Activated CD4-positive, CD25-positive, alpha-beta regulatory T cell treated with anti-CD3 and anti-CD28 coated beads, Interleukin-2, amount 50 U/mL, for 16 hours (primary cell): ENCODE results near the gene DIPK1A.
"Not testable (repeated sequence)": the region's sequence is repeated elsewhere in the genome, so short reads cannot be mapped to it uniquely, and the experiment has no call there.

Experiments
- DNase-seq: peaks from one replicate; pipeline ENCODE4 v3.0.0-alpha.2; 2020; ENCODE audit warnings: low read depth, low spot score

DIPK1A gene

DNA sequence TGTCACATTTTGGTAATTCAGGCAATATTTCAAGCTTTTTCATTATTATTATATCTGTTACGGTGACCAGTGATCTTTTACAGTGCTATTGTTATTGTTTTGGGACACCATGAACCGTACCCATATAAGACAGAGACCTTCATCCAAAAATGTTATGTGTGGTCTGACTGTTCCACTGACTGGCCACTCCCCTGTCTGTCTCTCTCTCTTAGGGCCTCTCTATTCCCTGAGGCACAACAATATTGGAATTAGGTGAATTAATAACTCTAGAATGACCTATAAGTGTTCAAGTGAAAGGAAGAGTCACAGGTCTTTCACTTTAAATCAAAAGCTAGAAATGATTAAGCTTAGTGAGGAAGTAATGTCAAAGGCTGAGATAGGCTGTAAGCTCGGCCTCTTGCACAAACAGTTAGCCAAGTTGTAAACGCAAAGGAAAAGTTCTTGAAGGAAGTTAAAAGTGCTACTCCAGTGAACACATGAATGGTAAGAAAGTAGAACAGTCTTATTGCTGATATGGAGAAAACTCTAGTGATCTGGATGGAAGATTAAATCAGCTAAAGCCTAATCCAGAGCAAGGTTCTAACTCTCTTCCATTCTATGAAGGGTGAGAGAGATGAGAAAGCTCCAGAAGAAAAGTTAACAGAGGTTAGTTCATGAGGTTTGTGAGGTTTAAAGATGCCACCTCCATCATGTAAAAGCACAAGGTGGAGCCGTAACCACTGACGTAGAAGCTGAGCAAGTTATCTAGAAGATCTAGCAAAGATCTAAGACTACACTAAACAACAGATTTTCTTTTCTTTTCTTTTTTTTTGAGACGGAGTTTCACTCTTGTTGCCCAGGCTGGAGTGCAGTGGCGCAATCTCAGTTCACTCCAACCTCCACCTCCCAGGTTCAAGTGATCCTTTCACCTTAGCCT is 19.7 kb upstream of the DIPK1A start:
- no peak for DNase-seq

DNA sequence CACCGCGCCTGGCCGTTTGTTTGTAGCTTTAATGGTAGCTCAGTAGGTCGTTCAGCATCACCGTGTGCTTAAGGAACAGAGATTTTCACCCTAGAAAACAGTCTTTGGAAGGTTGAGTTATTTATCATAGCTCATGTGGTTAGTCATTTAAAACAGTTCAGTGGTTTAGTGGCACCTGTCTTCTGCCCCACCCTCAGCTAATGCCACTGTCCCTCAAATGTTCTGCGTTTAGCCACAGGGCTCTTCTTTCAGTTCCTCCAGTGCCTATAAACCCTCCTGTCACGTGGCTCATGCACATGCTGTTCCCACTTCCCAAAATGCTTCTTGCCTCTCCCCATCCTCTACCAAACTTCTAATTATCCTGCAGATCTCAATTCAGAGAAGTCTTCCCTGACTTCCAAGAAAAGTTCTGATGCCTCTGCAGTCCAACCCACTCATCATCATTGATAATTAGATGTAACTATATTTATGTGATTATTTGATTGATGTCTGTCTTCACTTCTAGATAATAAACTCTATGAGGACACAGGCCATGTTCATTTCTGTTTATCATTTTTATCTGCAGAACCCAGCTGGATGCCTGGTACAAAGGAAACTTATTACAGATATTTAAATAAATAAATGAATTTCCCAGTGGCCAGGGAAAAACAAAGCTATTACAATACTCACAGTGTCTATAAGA is 14.4 kb upstream of the DIPK1A start:
- no peak for DNase-seq

DNA sequence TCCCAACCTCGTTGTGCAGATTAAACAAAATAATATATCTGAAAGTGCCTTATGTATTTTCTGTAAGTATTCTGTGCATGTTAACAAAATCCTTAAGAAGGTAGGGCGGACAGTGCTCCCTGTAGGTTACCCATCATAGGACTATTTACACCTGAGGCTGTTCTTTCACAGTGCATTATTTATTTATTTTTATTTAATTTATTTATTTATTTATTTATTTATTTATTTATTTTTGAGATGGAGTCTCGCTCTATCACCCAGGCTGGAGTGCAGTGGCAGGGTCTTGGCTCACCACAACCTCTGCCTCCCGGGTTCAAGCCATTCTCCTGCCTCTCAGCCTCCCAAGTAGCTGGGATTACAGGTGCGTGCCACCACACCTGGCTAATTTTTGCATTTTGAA is 12.8 kb upstream of the DIPK1A start:
- DNase-seq = not testable (repeated sequence)

GRCh38 chr1:92973203-92973897 is 12.1 kb upstream of the DIPK1A start:
- DNase-seq = no peak

DNA sequence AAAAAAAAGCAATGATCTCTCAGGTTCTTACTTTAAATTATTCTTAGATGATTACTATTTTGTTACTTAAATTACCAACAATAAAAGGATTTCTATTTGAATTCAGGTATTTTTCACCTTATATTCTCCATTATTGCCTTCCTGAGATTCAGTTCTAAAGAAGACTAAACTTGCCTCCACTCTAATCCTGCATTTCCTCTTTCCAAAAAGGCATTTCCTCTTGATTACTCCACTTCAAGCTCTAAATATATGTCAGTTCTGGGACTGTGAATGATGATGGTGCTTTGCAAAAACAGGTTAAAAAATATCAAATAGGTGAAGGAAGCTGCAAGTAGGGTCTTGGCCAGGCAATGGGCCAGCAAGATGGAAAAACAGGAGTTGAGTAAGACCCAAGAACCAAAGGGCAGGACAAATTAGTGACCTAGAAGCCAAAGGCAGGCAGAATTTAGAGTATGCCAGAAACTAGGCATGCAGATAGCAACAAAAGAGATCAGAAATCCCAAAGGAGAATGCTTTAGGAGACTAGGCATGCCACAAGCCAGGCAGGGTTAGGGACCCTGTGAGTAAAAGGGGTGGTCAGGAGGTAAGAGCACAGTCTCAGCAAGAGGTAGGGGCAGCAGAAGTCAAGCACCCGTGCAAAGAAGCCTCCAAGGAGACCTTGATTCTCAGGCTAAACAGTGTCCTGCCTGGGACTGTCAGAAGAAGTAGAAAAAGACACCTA is 11.3 kb upstream of the DIPK1A start:
- DNase-seq = no peak

DNA sequence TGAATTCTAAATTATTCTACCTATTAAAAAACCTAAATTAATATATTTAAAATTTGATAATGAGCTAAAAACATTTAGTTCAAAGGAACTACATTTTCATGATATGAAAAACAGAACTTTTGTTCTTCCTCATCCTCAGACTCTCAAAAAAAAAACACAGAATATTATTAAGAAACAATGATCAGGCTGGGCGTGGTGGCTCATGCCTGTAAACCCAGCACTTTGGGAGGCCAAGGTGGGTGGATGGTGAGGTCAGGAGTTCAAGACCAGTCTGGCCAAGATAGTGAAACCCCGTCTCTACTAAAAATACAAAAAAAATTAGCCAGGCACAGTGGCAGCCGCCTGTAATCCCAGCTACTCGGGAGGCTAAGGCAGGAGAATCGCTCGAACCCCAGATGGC is 10.7 kb upstream of the DIPK1A start:
- DNase-seq = not testable (repeated sequence)

GRCh38 chr1:92970990-92971689 is 9.9 kb upstream of the DIPK1A start:
- no peak for DNase-seq

- no peak for DNase-seq
These were observed 8.3 kb upstream of the DIPK1A start for GRCh38 chr1:92969517-92969916.

GRCh38 chr1:92968138-92969032 is 7.1 kb upstream of the DIPK1A start:
- DNase-seq = no peak

DNA sequence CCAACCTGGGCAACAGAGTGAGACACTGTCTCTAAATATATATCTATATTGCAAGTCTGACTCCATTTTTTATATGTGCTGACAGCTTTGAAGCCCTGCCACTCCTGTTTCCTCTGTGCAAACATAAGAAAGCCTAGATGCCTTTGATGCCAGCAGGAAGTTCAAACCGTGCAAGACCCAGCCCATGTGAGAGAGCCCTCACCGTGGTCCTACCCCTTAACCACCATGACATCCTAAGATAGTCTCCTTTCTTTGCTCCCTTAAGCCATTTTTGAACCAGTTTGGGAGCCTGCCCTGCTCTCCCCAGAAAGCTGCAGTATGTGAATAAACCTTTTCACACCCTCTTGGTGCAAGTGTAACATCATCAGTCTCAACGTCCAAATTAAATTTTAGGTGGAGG is 3.7 kb upstream of the DIPK1A start:
- DNase-seq = no peak

DNA sequence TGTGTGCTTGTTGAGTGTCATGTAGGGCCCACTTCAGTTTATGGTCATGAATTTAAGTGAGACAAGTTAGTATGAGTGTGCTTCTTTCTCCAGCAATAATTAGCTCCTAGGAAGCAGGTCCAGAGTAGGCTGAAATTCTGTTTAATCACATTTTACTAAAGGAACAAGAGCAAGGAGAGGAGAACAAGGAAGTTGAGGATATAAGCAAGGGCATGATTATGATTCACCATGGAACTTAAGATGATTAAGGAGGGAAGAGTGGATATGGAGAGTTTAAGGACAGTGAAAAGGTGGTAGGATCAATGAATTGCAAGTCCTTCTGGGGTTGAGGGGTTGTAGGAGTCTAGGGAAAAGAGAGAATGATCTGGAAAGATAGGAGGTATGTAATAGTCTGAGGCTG is 3.1 kb upstream of the DIPK1A start:
- DNase-seq = no peak

DNA sequence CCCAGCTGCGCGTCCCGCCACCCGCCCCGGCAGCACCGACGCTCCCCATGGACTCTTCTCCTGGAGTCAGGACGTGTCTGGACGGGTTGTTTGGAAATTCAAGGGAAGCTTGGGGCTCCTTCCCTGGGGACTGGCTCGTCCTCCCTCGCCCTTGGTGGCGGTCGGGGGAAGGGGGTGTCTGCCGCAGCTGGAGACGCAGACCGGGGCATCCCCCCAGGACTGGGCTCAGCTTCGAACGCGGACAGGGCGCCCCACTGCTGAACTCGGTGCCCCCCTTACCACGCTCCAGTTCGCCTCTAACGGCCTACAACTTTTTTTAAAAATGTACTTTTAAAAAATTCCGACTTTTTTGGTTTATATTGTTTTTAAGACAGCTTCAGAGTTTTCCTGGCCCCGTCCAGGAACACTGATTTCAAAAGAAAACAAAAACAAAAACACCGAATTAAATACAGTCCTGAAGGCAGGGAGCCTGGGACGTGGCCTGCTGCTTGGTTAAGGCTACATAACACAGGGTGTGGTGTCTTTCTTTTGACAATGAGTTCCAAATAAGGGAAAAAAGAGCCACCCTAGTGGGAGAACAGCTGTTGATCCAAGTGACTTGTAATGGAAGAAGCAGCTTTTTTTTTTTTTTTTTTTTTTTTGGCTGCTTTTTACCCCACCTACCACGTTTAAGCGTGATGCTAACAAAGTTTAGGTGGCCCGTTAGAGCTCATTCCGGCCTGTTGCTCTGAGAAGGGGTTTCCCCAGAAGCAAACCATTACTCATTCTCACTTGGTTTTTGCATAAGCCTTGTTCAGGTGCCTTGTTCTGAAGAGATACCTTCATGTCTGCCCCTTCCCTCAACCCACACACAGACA is 862 bp upstream of the DIPK1A start:
- peak; percentile 54 for DNase-seq

GRCh38 chr1:92960395-92961130 is 699 bp downstream of the DIPK1A start:
- peak; percentile 42 for DNase-seq

GRCh38 chr1:92958203-92958970 is 2.9 kb downstream of the DIPK1A start:
- DNase-seq = no peak

- no peak for DNase-seq
These were observed 4.1 kb downstream of the DIPK1A start for GRCh38 chr1:92957030-92957734.

DNA sequence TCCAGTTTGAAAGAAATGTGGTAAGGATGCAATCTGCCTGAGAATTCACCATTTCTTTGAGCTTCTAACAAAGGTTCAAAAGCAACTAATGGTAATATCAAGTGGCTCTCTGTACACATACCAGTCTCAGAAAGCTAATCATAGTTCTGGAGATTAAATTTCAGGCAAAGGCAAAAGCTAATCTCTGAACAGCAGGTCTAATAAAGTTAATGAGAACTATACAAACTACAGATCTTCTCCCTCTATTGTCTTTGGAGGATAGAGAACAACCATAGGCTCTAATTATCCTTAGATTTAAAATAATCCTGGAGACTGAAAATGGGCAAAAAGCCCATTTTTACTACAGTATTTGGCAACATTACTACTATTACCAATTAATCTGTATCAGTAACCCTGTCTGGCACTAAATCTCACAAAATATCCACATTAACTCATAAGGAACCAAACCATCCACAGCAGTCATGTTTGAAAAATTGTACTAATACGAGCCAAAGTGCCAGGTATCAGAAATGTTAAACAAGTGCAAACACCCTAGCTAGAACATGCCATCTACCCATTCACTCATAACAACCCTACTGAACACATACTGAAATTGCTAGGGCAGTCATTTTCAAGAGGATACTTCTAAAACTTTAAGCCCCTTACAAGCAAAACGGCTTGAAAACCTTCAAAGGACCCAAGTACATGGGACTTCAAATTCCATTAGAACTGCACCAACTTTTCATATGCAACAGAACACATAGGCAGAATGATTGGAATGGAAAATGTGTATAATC is 4.8 kb downstream of the DIPK1A start:
- no peak for DNase-seq
